Liver (tissue), 9 donors: ENCODE data around the gene INTS6L. TPM values are rescaled to one million over a fixed set of nuclear protein-coding genes. Genes with fewer than 3 reads are reported as not detected.

Source experiments
- DNase-seq: peaks from one replicate; pipeline ENCODE4 v3.0.0-alpha.2; 2017; ENCODE audit warnings: low spot score
- H3K27ac ChIP-seq, 2 donors: one replicate each; pipeline ENCODE4 v1.7.0; 2013; ENCODE audit warnings: inconsistent platforms in 2 of 2, low read length in 2 of 2, control low read depth in 1 of 2, low read depth in 1 of 2, mild to moderate bottlenecking in 1 of 2
- H3K27me3 ChIP-seq, 4 donors: one replicate each; pipeline versions ENCODE4 v1.6.1 to v1.7.0; 2013; ENCODE audit warnings: low read length in 3 of 4, inconsistent platforms in 1 of 4, mild to moderate bottlenecking in 1 of 4, moderate library complexity in 1 of 4; ENCODE audit not compliant: control insufficient read depth in 4 of 4, insufficient read depth in 4 of 4
- H3K36me3 ChIP-seq, 4 donors: one replicate each; pipeline versions ENCODE4 v1.6.1 to v1.7.0; 2013; ENCODE audit warnings: low read length in 3 of 4, mild to moderate bottlenecking in 3 of 4, low read depth in 1 of 4, moderate library complexity in 1 of 4; ENCODE audit not compliant: control insufficient read depth in 4 of 4, insufficient read depth in 3 of 4
- H3K4me1 ChIP-seq, 4 donors: one replicate each; pipeline versions ENCODE4 v1.6.1 to v1.7.0; 2013; ENCODE audit warnings: low read length in 3 of 4, mild to moderate bottlenecking in 3 of 4, moderate library complexity in 1 of 4; ENCODE audit not compliant: control insufficient read depth in 4 of 4, insufficient read depth in 4 of 4
- H3K4me3 ChIP-seq, 3 donors: one replicate each; pipeline versions ENCODE4 v1.6.1 to v1.7.0; 2013; ENCODE audit warnings: low read length in 3 of 3, control low read depth in 1 of 3, low read depth in 1 of 3, mild to moderate bottlenecking in 1 of 3
- H3K9ac ChIP-seq, 2 donors: one replicate each; pipeline ENCODE4 v1.7.0; 2013; ENCODE audit warnings: low read length in 2 of 2, mild to moderate bottlenecking in 2 of 2, moderate library complexity in 2 of 2, control low read depth in 1 of 2, low read depth in 1 of 2
- H3K9me3 ChIP-seq, 4 donors: one replicate each; pipeline versions ENCODE4 v1.6.1 to v1.7.0; 2013; ENCODE audit warnings: low read length in 3 of 4; ENCODE audit not compliant: control insufficient read depth in 4 of 4
- EGR1 ChIP-seq, 2 donors: IDR thresholded peaks; 2 replicates each; pipeline ENCODE4 v1.6.1; 2016 to 2018; ENCODE audit warnings: antibody characterized with exemption in 2 of 2, low read depth in 2 of 2
- FOXA1 ChIP-seq: IDR thresholded peaks from 2 replicates; pipeline ENCODE4 v1.6.1; 2016; ENCODE audit warnings: antibody characterized with exemption
- FOXA2 ChIP-seq: IDR thresholded peaks from 2 replicates; pipeline ENCODE4 v1.6.1; 2016; ENCODE audit warnings: antibody characterized with exemption
- GABPA ChIP-seq, 2 donors: IDR thresholded peaks in 1 of 2; conservative IDR thresholded peaks in 1 of 2; 2 replicates each; pipeline ENCODE4 v1.6.1; 2016; ENCODE audit warnings: antibody characterized with exemption in 2 of 2, mild to moderate bottlenecking in 1 of 2, moderate library complexity in 1 of 2
- HNF4A ChIP-seq, 2 donors: conservative IDR thresholded peaks; 2 replicates each; pipeline ENCODE4 v1.6.1; 2016; ENCODE audit warnings: antibody characterized with exemption in 2 of 2, mild to moderate bottlenecking in 2 of 2
- HNF4G ChIP-seq: IDR thresholded peaks from 2 replicates; pipeline ENCODE4 v1.6.1; 2016; ENCODE audit warnings: antibody characterized with exemption
- JUND ChIP-seq, 2 donors: IDR thresholded peaks; 2 replicates each; pipeline ENCODE4 v1.6.1; 2016; ENCODE audit warnings: antibody characterized with exemption in 2 of 2
- NR2F2 ChIP-seq: IDR thresholded peaks from 2 replicates; pipeline ENCODE4 v1.6.1; 2016; ENCODE audit warnings: antibody characterized with exemption
- RAD21 ChIP-seq, 2 donors: IDR thresholded peaks; 2 replicates each; pipeline ENCODE4 v1.6.1; 2016; ENCODE audit warnings: antibody characterized with exemption in 2 of 2, mild to moderate bottlenecking in 2 of 2
- RXRA ChIP-seq, 2 donors: IDR thresholded peaks; 2 replicates each; pipeline ENCODE4 v1.6.1; 2017 to 2018; ENCODE audit warnings: antibody characterized with exemption in 2 of 2, mild to moderate bottlenecking in 1 of 2
- SP1 ChIP-seq: IDR thresholded peaks from 2 replicates; pipeline ENCODE4 v1.6.1; 2018; ENCODE audit warnings: antibody characterized with exemption, mild to moderate bottlenecking
- TAF1 ChIP-seq: conservative IDR thresholded peaks from 2 replicates; pipeline ENCODE4 v1.6.1; 2016; ENCODE audit warnings: antibody characterized with exemption, mild to moderate bottlenecking
- YY1 ChIP-seq: IDR thresholded peaks from 2 replicates; pipeline ENCODE4 v1.6.1; 2016; ENCODE audit warnings: antibody characterized with exemption, mild to moderate bottlenecking
- WGBS: extraction: QIAGEN DNeasy Blood & Tissue Kit; methylation state at CpG from one replicate; pipeline ENCODE4 v1.1.7; 2013; 5-methylcytosine and 5-hydroxymethylcytosine counted together
- polyA plus RNA-seq, 2 donors: library from polyadenylated mRNA; stranded (reverse) in 1 of 2; unstranded in 1 of 2; fragments of 200-250 nt in 1 of 2; fragments of >200 nt in 1 of 2; fragmentation: Nextera tagmentation in 1 of 2; extraction: Ambion mirVana in 1 of 2; gene quantifications; one replicate each; pipeline versions ENCODE4 v1.2.1 to v1.2.3, GENCODE V29; 2013 to 2015
- total RNA-seq, 2 donors: library from RNA; depleted of rRNA; stranded (reverse); fragments of >200 nt; gene quantifications; one replicate each; pipeline ENCODE4 v1.2.3, GENCODE V29; 2014
- TF ChIP-seq, protein P1 (sequence below): IDR thresholded peaks from 2 replicates; pipeline ENCODE4 v1.6.1; 2016; ENCODE audit warnings: antibody characterized with exemption
- TF ChIP-seq, protein P2 (sequence below): fragments of 150-350 bp; IDR thresholded peaks from 2 replicates; pipeline ENCODE4 v1.5.1; 2017; ENCODE audit warnings: improper control_type of control experiment, low read depth, low read length; ENCODE audit not compliant: missing input control
- TF ChIP-seq, protein P3 (sequence below): IDR thresholded peaks from 2 replicates; pipeline ENCODE4 v1.6.1; 2016; ENCODE audit warnings: antibody characterized with exemption
- TF ChIP-seq, protein P4 (sequence below): IDR thresholded peaks from 2 replicates; pipeline ENCODE4 v1.6.1; 2016; ENCODE audit warnings: antibody characterized with exemption
- TF ChIP-seq, protein P5 (sequence below): IDR thresholded peaks from 2 replicates; pipeline ENCODE4 v1.6.1; 2016; ENCODE audit warnings: antibody characterized with exemption, mild to moderate bottlenecking
- donor health status: healthy.
- donor health status: healthy.
- donor health status: healthy.
- donor health status: healthy.
- donor health status: healthy.

The INTS6L gene
- total and polyA plus RNA-seq, 4 donors = 0.49 to 8.2 (median 1.2) TPM

DNA sequence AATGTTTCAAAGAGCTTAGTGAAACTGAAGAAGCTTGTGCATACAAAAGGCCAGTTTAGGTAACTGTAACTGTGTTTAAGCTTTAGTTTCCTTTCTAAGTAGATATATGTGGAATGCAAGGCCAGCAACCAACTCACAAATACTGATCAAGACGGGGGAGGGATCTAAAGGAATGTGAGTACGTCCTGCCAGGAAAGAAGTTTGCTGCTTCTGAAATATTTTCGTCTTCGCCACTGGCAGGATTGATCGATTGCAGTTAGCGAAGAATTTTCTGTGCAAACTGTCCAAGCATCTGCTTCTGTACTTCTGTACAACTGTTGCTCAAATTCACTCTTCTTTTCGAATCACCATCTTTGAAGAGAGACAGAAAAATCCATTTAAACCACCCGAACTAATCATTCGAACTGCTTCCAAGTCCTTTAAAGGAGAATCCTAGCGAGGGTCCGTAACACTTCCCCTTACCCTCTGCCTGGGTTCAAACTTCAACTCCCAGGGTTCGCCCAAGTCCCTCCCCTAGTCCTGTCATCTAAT is 373 bp upstream of the INTS6L start:
- Histone ChIP-seq H3K4me3 (peak overlapping the region in 1 of 3 donors; percentile 12), H3K27ac (peak overlapping the region; percentile 76 to 82), H3K4me1 (peaks cover 0 to 3% (median 0%) of the 10 kb centered on the region in 4 donors), H3K27me3 (peaks cover 0 to 3% (median 0%) of the 10 kb centered on the region in 4 donors), H3K9ac (peak overlapping the region in 1 of 2 donors; percentile 20), H3K36me3 (no peaks in the 10 kb centered on the region), H3K9me3 (no peaks in the 10 kb centered on the region)
- TF ChIP-seq, protein P1, sequence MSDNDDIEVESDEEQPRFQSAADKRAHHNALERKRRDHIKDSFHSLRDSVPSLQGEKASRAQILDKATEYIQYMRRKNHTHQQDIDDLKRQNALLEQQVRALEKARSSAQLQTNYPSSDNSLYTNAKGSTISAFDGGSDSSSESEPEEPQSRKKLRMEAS = no peak
- TF ChIP-seq, protein P2, sequence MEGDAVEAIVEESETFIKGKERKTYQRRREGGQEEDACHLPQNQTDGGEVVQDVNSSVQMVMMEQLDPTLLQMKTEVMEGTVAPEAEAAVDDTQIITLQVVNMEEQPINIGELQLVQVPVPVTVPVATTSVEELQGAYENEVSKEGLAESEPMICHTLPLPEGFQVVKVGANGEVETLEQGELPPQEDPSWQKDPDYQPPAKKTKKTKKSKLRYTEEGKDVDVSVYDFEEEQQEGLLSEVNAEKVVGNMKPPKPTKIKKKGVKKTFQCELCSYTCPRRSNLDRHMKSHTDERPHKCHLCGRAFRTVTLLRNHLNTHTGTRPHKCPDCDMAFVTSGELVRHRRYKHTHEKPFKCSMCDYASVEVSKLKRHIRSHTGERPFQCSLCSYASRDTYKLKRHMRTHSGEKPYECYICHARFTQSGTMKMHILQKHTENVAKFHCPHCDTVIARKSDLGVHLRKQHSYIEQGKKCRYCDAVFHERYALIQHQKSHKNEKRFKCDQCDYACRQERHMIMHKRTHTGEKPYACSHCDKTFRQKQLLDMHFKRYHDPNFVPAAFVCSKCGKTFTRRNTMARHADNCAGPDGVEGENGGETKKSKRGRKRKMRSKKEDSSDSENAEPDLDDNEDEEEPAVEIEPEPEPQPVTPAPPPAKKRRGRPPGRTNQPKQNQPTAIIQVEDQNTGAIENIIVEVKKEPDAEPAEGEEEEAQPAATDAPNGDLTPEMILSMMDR = no peak
- TF ChIP-seq, protein P3, sequence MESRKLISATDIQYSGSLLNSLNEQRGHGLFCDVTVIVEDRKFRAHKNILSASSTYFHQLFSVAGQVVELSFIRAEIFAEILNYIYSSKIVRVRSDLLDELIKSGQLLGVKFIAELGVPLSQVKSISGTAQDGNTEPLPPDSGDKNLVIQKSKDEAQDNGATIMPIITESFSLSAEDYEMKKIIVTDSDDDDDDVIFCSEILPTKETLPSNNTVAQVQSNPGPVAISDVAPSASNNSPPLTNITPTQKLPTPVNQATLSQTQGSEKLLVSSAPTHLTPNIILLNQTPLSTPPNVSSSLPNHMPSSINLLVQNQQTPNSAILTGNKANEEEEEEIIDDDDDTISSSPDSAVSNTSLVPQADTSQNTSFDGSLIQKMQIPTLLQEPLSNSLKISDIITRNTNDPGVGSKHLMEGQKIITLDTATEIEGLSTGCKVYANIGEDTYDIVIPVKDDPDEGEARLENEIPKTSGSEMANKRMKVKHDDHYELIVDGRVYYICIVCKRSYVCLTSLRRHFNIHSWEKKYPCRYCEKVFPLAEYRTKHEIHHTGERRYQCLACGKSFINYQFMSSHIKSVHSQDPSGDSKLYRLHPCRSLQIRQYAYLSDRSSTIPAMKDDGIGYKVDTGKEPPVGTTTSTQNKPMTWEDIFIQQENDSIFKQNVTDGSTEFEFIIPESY = no peak
- TF ChIP-seq, protein P4, sequence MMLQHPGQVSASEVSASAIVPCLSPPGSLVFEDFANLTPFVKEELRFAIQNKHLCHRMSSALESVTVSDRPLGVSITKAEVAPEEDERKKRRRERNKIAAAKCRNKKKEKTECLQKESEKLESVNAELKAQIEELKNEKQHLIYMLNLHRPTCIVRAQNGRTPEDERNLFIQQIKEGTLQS = no peak
- no peak for TF ChIP-seq GABPA (IDR thresholded peaks at IDR 0.05 in 1 of 2, conservative IDR thresholded peaks at IDR 0.05 in 1 of 2)
- no peak for TF ChIP-seq SP1
- no peak for TF ChIP-seq TAF1
- TF ChIP-seq, protein P5, sequence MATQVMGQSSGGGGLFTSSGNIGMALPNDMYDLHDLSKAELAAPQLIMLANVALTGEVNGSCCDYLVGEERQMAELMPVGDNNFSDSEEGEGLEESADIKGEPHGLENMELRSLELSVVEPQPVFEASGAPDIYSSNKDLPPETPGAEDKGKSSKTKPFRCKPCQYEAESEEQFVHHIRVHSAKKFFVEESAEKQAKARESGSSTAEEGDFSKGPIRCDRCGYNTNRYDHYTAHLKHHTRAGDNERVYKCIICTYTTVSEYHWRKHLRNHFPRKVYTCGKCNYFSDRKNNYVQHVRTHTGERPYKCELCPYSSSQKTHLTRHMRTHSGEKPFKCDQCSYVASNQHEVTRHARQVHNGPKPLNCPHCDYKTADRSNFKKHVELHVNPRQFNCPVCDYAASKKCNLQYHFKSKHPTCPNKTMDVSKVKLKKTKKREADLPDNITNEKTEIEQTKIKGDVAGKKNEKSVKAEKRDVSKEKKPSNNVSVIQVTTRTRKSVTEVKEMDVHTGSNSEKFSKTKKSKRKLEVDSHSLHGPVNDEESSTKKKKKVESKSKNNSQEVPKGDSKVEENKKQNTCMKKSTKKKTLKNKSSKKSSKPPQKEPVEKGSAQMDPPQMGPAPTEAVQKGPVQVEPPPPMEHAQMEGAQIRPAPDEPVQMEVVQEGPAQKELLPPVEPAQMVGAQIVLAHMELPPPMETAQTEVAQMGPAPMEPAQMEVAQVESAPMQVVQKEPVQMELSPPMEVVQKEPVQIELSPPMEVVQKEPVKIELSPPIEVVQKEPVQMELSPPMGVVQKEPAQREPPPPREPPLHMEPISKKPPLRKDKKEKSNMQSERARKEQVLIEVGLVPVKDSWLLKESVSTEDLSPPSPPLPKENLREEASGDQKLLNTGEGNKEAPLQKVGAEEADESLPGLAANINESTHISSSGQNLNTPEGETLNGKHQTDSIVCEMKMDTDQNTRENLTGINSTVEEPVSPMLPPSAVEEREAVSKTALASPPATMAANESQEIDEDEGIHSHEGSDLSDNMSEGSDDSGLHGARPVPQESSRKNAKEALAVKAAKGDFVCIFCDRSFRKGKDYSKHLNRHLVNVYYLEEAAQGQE = no peak
- no peak for TF ChIP-seq FOXA2
- TF ChIP-seq EGR1 (IDR thresholded peaks at IDR 0.05; ENCODE audit: low read depth in 2 of 2) = no peak
- TF ChIP-seq HNF4G = no peak
- no peak for TF ChIP-seq NR2F2
- no peak for TF ChIP-seq JUND (IDR thresholded peaks at IDR 0.05)
- TF ChIP-seq RXRA (IDR thresholded peaks at IDR 0.05) = no peak
- TF ChIP-seq RAD21 (IDR thresholded peaks at IDR 0.05) = no peak
- TF ChIP-seq YY1 = no peak
- no peak for TF ChIP-seq HNF4A (conservative IDR thresholded peaks at IDR 0.05)
- TF ChIP-seq FOXA1 = no peak
- DNase-seq = no peak
- 8% methylated on average over 12 of the region's 12 CpGs for WGBS
